Suprapubic skin (tissue), 3 donors: ENCODE measurements around the gene ANKLE2.

Experiments used
- POLR2AphosphoS5 ChIP-seq, 3 donors: sonication (generic); formaldehyde crosslinking; IDR thresholded peaks; one replicate each; pipeline ENCODE4 v1.6.1; 2017; ENCODE audit warnings: antibody characterized with exemption in 3 of 3
- TF ChIP-seq, protein P1 (sequence below), 2 donors: fragments of 200-600 bp in 1 of 2; fragments of 450-650 bp in 1 of 2; sonication (generic) in 1 of 2; IDR thresholded peaks; one replicate each; pipeline ENCODE4 v1.5.1; 2016 to 2019; ENCODE audit warnings: antibody characterized with exemption in 2 of 2, mild to moderate bottlenecking in 1 of 2, moderate library complexity in 1 of 2

DNA sequence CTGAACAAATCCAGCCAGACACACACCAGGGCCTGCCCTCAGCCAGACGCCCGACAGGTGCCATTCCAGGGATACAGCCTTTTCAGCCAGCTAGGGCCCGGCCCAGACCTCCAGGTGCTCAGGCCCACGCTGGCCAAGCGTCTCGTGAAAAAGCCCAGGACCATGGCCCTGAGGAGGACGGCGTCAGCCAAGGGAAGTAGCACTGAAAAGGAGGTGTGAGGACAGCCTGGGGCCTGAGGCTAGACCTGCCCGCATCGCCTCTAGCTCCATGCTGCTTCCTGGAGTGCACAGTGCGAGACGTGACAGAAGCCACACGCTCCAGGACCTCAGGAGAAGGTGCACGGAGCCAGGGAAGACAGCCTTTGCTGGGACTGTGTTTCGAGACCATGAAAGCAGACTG is 37.2 kb upstream of the ANKLE2 start:
- TF ChIP-seq, protein P1, sequence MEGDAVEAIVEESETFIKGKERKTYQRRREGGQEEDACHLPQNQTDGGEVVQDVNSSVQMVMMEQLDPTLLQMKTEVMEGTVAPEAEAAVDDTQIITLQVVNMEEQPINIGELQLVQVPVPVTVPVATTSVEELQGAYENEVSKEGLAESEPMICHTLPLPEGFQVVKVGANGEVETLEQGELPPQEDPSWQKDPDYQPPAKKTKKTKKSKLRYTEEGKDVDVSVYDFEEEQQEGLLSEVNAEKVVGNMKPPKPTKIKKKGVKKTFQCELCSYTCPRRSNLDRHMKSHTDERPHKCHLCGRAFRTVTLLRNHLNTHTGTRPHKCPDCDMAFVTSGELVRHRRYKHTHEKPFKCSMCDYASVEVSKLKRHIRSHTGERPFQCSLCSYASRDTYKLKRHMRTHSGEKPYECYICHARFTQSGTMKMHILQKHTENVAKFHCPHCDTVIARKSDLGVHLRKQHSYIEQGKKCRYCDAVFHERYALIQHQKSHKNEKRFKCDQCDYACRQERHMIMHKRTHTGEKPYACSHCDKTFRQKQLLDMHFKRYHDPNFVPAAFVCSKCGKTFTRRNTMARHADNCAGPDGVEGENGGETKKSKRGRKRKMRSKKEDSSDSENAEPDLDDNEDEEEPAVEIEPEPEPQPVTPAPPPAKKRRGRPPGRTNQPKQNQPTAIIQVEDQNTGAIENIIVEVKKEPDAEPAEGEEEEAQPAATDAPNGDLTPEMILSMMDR (IDR thresholded peaks at IDR 0.05) = no peak
- TF ChIP-seq POLR2AphosphoS5 (IDR thresholded peaks at IDR 0.05) = no peak
